H54 (cell line): ENCODE measurements around the gene AK4.
"Not testable (repeated sequence)": the region's sequence is repeated elsewhere in the genome, so short reads cannot be mapped to it uniquely, and the experiment has no call there.

Source experiments
- DNase-seq: peaks from one replicate; pipeline ENCODE4 v3.0.0; 2011; ENCODE audit warnings: low spot score, mixed read lengths; ENCODE audit not compliant: insufficient read length
- FAIRE-seq: peaks from 3 replicates; lab custom pipeline; 2011; peaks lifted over from hg19 to GRCh38; lab: Jason Lieb, UNC
- POLR2A ChIP-seq: IDR thresholded peaks from 2 replicates; pipeline ENCODE4 v1.6.1; 2011; ENCODE audit warnings: low read depth, mild to moderate bottlenecking, low read length

The AK4 gene

DNA sequence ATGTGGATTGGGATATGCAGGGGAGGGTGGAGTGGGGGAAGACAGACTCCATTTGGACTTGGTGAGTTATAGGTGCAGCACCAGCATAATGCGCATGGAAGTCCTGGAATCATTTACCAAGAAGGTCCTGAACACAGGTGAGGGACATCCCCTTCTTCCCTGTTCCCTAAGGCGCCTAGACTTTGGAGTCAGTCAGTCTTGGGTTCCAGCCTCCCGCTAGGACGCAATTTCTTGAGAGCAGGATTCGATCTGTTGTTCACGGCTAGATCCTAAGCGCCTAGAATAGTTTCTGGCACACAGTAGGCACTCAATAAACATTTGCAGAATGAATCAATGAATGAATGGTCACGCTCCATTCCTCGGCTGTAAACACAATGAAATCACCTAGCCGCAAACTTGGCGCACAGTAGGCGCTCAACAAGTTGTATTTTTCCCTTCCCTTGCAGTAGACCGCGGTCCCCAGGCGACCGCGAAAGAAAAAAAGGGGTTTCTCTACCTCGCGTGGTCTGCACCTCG lies 1.0 kb upstream of the AK4 start:
- no peak for FAIRE-seq
- no peak for TF ChIP-seq POLR2A
- no peak for DNase-seq

DNA sequence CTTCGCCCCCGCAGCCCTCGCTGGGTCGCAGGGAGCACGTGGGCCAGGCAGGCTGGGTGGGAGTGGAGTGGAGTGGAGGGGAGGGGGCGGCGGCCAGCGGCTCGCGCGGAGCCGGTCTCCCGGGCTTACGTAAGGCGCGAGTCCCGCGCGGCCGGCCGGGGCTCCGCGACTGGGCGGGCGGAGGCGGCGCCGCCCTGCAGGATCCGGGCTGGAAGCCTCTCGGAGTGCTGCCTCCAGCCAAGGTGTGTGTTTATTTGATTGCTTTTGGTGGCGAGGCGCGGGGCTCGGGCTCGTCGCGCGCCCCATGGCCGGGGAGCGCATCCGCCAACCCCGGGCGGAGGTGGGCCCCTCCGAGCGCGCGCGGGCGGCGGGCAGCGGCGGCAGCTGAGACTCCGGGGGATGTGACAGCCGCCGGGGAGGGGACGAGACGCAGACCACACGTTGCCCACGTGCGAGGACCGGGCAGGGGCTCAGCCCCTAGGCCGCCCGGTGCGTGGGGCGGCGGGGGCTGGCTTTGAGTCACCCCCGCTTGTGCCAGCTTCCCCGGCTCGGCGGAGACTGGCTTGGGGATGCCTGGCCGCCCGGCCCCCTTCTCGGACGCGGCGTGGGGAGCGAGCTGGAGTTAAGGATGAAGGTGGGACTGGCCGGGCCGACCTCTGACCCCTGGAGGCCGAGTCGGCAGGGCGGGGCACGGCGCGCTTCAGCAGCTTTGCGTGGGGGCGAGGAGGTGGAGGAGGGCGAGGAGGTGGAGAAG lies 402 bp upstream of the AK4 start:
- FAIRE-seq (no peak), DNase-seq (peak; percentile 59)
- TF ChIP-seq POLR2A: no peak

DNA sequence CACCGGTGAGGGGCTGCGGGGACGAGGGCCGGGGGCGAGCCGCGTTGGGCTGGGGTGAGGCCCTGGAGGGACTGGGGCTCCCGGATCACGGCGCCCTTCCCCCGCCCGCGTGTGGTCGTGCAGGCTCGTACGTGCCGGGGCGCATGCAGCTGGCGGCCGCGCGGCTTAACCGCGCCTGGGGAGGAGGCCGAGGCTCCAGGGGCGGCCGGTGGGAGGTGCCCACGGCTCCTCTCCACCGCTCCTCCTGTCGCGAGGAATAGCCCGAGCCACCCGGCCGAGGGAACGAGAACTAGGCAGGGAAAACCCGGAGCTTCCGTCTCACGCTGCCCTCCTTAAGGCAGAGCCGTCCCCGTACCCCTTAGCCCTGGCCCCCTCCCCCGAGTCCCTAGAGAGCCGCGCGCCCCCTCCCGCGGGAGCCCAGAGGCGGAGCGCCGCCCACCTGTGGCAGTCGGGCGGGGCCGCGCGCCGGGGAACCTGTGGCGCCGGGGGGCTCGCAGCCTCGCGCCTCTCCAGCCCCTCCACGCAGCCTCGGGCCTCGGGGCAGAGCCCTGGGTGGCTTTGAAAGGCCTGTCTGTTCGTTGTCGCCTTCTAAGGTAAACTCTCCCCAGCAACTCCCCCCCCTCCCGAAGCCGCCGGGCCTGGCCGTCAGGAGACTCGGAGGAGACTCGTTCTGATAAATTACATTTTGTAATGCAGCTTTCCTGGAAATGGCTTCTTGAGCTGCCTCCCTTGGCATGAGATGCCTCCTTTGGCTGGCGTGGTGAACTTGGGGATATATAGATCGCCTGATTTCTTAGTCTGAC lies 746 bp downstream of the AK4 start:
- peak; percentile 65 for DNase-seq
- no peak for FAIRE-seq

DNA sequence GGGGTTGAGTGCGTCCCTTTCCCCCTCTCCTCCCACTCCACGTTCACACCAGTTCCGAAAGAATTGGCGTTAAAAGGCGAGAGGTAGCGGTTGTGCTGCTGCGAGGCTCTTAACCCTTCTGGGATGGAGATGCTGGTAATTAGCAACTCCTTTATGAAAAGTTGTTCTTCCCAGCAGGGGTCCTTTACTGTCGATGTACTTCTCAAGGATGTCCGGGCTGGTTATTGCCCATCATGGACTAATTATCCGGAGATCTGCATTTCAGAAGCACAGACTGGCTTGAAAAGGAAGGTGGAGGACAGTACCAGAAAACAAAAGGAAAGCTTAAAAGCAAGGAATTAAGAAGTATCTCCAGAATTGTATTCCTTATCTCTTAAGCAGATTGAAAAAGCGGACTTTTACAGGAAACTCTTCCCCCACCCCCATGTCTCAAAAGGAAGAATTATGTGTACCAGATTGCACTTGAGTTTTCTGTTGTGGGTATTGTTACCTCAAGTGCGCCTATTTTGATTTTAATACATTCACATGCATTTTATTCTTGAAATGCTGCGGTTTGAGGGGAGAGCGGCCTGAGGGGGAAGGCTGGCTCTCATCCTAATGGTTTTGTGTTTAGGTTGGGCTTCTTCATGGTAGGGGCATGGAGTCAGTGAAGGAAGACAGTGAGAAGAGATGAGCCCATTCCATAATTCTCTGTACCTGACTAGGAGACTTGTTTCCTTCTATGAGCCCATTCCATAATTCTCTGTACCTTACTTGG lies 1.5 kb downstream of the AK4 start:
- no peak for FAIRE-seq
- no peak for DNase-seq

More for the DNA sequence above, 746 bp downstream of the AK4 start:
- TF ChIP-seq POLR2A: 0 out of 2 replicates have a peak, but pooled peaks have one; percentile 24

DNA sequence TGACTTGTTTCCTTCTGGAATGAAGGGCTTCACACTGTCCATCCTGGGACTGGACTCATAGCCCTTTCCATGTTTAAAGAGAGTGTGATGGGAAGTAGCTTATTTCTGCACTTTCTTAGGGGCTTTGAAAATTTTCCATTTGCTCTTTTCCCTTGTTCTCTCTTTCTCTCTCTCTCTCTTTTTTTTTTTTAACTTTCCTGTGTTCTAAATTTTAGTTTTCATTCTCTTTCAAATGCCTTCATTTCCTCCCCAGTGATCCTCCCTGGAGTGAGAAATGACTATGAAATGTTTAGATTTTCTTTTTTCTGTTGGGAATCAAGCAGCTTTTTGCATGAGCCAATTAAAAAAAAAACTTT lies 2.1 kb downstream of the AK4 start:
- FAIRE-seq: no peak
- TF ChIP-seq POLR2A: no peak

More for the DNA sequence above, 1.5 kb downstream of the AK4 start:
- TF ChIP-seq POLR2A: no peak

DNA sequence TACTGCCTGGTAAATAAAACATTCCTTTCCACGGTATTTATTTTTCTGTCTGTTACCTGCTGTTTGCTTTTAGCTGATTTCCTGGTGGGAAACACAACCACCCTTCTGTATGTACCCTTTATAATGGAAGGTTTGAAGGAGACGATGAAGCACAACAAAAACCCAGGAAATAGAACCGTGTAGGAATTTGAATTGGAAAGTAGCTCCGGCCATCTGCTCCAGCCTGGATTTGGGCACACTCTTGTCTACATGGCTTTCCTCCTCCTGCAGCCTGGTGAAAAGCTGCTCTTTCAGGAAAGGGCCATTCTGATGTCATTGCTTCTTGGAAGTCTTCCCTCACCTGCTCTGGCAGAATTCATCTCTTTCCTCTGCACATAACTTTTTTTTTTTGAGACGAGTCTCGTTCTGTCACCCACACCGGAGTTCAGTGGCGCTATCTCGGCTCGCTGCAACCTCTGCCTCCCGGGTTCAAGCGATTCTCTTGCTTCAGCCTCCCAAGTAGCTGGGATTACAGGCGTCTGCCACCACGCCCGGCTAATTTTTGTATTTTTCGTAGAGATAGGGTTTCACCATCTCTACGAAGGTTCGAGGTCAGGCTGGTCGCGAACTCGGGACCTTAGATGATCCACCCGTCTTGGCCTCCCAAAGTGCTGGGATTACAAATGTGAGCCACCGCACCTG lies 2.7 kb downstream of the AK4 start:
- TF ChIP-seq POLR2A: no peak
- no peak for DNase-seq
- no peak for FAIRE-seq

More for the DNA sequence above, 2.1 kb downstream of the AK4 start:
- DNase-seq: no peak

DNA sequence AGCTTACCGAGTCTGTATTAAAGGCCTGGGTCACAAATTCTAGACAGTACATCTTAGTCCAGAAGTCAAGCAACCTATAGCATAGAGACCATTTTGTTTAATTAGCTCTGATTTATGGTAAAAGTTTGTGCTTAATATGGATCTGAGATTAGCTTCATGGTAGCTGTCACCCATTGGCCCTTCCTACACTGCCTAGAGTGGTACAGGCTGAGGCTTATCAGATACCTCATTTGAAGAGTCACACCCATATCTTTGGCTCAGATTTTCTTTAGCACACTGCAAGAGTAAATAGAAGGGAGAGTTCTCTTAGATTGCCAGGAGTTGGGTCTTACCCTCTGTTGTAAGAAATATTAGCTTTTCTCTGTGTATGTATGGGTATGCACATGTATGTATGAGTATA lies 3.6 kb downstream of the AK4 start:
- FAIRE-seq: no peak
- no peak for TF ChIP-seq POLR2A
- no peak for DNase-seq

DNA sequence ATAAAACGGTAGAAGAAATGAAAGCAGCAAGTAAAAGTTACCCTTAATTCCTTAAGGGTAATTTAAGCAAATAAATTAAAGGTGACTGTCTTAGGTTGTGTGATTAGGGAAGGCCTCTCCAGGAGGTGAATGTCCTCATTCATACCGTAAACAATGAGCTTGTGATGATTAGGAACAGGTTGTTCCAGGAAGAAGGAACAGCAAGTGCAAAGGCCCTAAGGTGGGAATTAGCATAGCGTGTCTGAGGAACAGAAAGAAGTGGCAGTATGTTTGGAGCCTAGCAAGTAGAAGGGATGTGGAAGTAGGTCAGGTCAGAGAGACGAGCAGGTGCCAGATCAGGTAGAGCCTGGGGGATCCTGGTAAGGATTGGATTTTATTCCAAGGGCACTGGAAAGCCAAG lies 5.6 kb downstream of the AK4 start:
- FAIRE-seq (no peak), DNase-seq (no peak)
- TF ChIP-seq POLR2A: no peak

DNA sequence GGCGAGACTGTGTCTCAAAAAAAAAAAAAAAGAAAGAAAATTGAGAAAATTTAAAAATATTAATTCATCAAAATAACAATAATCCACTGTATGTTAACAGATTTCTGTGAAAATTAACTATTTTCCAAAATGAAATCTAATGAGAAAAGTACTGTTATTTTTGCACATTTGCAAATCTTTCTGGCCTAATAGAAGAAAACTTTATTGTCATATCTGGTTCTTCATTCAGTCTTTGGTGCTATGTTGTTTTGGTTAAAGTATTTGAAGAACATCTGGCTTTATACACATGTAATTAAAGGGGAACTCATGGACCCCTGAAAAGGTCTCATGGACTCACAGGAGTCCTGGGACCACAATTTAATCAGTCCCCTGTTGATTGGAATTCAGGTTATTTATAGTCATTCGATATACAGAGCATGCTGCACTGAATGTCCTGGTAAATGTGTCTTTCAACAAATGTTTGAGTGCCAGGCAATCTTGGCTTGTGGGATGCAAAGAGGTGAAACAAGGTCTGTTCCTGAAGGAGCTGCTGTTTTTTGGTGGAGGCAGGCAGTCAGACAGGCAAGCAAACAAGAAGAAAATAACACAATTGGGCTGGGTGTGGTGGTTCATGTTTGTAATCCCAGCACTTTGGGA lies 9.0 kb downstream of the AK4 start:
- DNase-seq: no peak
- no peak for FAIRE-seq
- TF ChIP-seq POLR2A: no peak

DNA sequence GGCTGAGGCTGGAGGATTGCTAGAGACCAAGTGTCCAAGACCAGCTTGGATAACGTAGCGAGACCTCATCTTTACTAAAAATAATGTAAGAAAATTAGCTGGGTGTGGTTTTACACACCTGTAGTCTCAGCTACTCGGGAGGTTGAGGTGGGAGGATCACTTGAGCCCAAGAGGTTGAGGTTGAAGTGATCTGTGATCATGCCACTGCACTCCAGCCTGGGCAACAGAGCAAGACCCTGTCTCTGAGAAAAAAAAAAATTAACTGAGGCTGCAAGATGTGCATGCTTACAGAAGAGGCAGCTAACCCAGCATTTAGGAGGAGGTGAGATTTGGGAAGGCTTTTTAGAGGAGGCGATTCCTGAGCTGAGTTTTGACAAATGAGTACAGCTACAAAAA lies 9.5 kb downstream of the AK4 start:
- DNase-seq: no peak
- TF ChIP-seq POLR2A: no peak
- no peak for FAIRE-seq

DNA sequence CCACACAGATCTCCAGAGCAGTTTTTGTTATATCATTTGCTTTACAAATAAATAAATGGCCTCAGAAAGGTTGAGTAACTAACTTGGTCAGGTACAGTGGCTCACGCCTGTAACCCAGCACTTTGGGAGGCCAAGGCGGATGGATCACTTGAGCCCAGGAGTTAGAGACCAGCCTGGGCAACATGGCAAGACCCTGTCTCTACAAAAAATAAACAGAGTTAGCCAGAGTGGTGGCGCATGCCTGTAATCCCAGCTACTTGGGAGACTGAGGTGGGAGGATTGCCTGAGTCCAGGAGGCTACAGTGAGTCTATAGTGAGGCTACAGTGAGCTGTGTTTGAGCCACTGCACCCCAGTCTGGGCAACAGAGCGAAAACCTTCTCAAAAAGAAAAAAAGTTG lies 11.3 kb downstream of the AK4 start:
- not testable (repeated sequence) for FAIRE-seq, DNase-seq

DNA sequence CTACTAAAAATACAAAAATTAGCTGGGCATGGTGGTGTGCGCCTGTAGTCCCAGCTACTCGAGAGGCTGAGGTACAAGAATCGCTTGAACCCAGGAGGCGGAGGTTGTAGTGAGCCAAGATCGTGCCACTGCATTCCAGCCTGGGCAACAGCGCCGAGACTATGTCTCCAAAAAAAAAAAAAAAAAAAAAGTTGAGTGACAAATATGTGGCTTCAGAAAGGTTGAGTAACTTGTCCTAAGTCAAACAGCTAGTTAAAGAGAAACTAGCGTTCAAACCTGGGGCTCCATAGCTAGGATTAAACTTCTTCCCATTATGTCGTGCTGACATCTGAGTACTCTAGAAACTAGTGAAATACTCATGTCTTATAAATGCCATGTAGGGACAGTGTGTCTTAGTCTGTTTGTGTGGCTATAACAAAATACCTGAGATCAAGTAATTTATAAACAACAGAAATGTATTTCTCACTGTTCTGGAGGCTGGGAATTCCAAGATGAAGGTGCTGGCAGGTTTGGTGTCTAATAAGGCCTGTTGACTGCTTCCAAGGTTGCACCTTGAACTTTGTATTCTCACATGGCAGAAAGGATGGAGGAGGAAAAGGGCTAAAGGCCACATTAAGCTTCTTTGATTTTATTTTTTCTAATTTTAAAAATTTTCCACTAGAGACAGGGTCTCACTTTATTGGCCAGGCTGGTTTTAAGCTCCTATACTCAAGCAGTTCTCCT lies 12.0 kb downstream of the AK4 start:
- no peak for FAIRE-seq

More for the DNA sequence above, 12.0 kb downstream of the AK4 start:
- no peak for TF ChIP-seq POLR2A
- no peak for DNase-seq
